Measurements from ENCODE around the gene GART. TPM values are rescaled to one million over a fixed set of nuclear protein-coding genes. Genes with fewer than 3 reads are reported as not detected.

The GART gene
- total and polyA plus RNA-seq, 2 of the 8 experiments (the other 6 are each of a cell fraction or from before 2014, with no cell fraction given): 23.1 to 231 TPM

DNA sequence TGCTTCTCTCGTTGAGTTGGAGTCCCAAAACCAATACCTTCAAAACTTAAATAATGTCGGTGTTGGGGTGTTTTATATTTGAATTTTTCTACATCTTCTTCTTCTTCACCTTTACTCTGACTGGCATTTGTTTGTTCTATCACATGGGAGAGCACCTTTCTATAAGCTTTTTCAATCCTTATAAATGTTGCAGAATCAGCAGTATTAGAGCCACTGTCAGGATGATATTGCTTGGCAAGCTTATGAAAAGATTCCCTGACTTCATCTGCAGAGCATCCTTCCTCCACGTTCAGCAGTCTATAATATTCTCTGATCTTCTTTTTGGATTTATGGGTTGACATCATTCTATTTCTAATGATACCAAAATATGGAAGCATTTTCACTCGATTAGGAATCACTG is 53.0 kb downstream of the GART start (continued):
- TF ChIP-seq, protein P1, sequence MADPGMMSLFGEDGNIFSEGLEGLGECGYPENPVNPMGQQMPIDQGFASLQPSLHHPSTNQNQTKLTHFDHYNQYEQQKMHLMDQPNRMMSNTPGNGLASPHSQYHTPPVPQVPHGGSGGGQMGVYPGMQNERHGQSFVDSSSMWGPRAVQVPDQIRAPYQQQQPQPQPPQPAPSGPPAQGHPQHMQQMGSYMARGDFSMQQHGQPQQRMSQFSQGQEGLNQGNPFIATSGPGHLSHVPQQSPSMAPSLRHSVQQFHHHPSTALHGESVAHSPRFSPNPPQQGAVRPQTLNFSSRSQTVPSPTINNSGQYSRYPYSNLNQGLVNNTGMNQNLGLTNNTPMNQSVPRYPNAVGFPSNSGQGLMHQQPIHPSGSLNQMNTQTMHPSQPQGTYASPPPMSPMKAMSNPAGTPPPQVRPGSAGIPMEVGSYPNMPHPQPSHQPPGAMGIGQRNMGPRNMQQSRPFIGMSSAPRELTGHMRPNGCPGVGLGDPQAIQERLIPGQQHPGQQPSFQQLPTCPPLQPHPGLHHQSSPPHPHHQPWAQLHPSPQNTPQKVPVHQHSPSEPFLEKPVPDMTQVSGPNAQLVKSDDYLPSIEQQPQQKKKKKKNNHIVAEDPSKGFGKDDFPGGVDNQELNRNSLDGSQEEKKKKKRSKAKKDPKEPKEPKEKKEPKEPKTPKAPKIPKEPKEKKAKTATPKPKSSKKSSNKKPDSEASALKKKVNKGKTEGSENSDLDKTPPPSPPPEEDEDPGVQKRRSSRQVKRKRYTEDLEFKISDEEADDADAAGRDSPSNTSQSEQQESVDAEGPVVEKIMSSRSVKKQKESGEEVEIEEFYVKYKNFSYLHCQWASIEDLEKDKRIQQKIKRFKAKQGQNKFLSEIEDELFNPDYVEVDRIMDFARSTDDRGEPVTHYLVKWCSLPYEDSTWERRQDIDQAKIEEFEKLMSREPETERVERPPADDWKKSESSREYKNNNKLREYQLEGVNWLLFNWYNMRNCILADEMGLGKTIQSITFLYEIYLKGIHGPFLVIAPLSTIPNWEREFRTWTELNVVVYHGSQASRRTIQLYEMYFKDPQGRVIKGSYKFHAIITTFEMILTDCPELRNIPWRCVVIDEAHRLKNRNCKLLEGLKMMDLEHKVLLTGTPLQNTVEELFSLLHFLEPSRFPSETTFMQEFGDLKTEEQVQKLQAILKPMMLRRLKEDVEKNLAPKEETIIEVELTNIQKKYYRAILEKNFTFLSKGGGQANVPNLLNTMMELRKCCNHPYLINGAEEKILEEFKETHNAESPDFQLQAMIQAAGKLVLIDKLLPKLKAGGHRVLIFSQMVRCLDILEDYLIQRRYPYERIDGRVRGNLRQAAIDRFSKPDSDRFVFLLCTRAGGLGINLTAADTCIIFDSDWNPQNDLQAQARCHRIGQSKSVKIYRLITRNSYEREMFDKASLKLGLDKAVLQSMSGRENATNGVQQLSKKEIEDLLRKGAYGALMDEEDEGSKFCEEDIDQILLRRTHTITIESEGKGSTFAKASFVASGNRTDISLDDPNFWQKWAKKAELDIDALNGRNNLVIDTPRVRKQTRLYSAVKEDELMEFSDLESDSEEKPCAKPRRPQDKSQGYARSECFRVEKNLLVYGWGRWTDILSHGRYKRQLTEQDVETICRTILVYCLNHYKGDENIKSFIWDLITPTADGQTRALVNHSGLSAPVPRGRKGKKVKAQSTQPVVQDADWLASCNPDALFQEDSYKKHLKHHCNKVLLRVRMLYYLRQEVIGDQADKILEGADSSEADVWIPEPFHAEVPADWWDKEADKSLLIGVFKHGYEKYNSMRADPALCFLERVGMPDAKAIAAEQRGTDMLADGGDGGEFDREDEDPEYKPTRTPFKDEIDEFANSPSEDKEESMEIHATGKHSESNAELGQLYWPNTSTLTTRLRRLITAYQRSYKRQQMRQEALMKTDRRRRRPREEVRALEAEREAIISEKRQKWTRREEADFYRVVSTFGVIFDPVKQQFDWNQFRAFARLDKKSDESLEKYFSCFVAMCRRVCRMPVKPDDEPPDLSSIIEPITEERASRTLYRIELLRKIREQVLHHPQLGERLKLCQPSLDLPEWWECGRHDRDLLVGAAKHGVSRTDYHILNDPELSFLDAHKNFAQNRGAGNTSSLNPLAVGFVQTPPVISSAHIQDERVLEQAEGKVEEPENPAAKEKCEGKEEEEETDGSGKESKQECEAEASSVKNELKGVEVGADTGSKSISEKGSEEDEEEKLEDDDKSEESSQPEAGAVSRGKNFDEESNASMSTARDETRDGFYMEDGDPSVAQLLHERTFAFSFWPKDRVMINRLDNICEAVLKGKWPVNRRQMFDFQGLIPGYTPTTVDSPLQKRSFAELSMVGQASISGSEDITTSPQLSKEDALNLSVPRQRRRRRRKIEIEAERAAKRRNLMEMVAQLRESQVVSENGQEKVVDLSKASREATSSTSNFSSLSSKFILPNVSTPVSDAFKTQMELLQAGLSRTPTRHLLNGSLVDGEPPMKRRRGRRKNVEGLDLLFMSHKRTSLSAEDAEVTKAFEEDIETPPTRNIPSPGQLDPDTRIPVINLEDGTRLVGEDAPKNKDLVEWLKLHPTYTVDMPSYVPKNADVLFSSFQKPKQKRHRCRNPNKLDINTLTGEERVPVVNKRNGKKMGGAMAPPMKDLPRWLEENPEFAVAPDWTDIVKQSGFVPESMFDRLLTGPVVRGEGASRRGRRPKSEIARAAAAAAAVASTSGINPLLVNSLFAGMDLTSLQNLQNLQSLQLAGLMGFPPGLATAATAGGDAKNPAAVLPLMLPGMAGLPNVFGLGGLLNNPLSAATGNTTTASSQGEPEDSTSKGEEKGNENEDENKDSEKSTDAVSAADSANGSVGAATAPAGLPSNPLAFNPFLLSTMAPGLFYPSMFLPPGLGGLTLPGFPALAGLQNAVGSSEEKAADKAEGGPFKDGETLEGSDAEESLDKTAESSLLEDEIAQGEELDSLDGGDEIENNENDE (IDR thresholded peaks at IDR 0.05; ENCODE audit: insufficient replicate concordance, low read length): no peak
- TF ChIP-seq BCL11A (IDR thresholded peaks at IDR 0.05; ENCODE audit: low read depth in 2 of 2, low read length in 2 of 2) (no peak), SUZ12 (IDR thresholded peaks at IDR 0.05; ENCODE audit: low read length) (no peak), HDAC2 (IDR thresholded peaks at IDR 0.05; ENCODE audit: borderline replicate concordance in 1 of 2, low read depth in 2 of 2, low read length in 2 of 2) (no peak), JUND (IDR thresholded peaks at IDR 0.05; ENCODE audit: low read length) (no peak)
- TF ChIP-seq, protein P2, sequence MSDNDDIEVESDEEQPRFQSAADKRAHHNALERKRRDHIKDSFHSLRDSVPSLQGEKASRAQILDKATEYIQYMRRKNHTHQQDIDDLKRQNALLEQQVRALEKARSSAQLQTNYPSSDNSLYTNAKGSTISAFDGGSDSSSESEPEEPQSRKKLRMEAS (IDR thresholded peaks at IDR 0.05): no peak
- TF ChIP-seq, protein P3, sequence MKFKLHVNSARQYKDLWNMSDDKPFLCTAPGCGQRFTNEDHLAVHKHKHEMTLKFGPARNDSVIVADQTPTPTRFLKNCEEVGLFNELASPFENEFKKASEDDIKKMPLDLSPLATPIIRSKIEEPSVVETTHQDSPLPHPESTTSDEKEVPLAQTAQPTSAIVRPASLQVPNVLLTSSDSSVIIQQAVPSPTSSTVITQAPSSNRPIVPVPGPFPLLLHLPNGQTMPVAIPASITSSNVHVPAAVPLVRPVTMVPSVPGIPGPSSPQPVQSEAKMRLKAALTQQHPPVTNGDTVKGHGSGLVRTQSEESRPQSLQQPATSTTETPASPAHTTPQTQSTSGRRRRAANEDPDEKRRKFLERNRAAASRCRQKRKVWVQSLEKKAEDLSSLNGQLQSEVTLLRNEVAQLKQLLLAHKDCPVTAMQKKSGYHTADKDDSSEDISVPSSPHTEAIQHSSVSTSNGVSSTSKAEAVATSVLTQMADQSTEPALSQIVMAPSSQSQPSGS (IDR thresholded peaks at IDR 0.05; ENCODE audit: low read length): no peak
